NCI-H2029 (cell line): ENCODE measurements around the gene EHD4.

ENCODE experiments used
- DNase-seq: peaks from one replicate; lab custom pipeline; 2025; lab: John Stamatoyannopoulos, UW

The EHD4 gene

GRCh38 chr15:41980654-41981323 is 8.4 kb upstream of the EHD4 start:
- DNase-seq, result no peak

DNA sequence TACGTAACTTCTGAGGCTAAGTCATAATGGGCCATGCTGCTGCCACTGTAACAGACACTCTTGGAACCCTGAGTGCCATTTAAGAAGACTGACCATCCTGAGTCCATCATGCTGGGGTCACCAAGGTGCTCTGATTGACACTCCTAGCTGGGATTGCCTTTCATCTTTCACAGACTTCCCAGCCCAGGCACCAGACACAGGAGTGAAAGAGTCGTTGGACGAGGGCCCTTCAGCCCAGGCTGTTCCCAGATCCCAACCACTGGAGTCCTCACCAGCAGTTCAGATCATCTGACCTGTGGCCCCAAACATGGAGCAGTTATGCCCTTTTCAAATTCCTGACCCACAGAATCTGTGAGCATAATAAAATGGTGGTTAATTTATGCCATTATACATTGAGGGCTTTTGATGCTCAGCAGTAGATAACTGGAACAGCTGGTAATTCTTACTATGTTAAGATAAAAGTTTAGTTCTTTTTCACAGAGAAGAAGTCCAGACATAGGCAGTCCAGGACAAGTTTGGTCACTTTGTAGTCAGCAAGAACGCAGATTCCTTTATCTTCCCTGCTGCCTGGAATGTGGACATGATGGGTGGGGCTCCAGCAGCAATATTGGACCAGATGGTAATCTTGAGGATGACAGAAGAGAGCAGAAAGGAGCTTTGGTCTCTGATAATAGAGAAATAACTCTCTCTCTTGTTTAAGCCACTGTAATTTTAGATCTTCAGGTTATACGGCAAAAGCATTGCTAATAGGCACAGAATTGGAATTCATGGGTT is 7.3 kb upstream of the EHD4 start:
- DNase-seq, result no peak

DNA sequence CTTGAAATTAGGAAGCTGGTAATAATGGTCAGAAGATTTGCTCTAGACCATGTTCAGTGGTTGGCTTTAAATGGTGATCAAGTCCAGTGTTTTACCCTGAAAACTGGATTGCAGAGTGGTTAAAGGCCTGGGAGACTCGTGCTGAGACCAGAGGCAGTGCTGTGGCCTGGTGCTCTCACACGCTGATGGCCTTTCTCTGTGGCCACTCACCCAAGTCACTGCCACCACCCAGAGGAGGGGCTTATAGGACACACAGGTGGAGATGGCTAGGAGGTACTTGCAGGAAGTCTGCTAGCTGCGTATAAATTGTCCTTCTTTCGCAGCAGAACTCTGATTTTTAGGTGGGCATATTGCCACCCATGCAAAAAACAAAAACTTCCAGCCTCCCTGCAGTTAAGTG is 6.2 kb upstream of the EHD4 start:
- DNase-seq, result no peak

DNA sequence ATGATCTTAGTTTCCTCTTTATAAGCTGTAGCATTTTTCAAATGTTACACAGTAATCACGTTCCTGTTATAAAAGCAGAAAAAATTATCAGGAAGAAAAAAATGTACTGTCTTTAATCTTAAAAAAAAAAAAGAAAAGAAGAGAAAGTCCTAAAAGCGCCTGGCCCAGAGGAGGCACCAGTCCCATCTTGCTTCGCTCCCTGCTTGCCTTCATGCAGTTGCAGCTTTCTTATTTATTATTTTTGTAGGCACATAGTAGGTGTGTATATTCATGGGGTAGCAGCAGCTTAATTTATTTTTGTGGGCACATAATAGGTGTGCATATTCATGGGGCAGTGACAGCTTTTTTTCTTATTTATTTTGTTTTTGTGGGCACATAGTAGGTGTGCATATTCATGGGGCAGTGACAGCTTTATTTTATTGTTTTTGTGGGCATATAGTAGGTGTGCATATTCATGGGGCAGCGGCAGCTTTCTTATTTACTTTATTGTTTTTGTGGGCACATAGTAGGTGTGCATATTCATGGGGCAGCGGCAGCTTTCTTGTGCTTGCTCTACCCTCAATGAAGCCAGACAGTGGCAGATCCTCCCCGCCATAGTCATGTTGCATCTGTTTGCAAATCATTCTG is 5.5 kb upstream of the EHD4 start:
- no peak for DNase-seq

- no peak for DNase-seq
Measured at GRCh38 chr15:41975669-41976068, 3.3 kb upstream of the EHD4 start.

GRCh38 chr15:41974041-41974440 is 1.7 kb upstream of the EHD4 start:
- no peak for DNase-seq

- DNase-seq, result no peak
Measured at GRCh38 chr15:41971895-41972252, 483 bp downstream of the EHD4 start.

GRCh38 chr15:41971089-41971894 is 1.1 kb downstream of the EHD4 start:
- DNase-seq, result peak; percentile 44

GRCh38 chr15:41970456-41970855 is 1.9 kb downstream of the EHD4 start:
- DNase-seq, result no peak

- DNase-seq, result no peak
Measured at GRCh38 chr15:41969851-41970431, 2.4 kb downstream of the EHD4 start.

GRCh38 chr15:41968701-41969100 is 3.7 kb downstream of the EHD4 start:
- no peak for DNase-seq

GRCh38 chr15:41967506-41968206 is 4.7 kb downstream of the EHD4 start:
- no peak for DNase-seq

- no peak for DNase-seq
Measured at GRCh38 chr15:41966920-41967465, 5.4 kb downstream of the EHD4 start.

DNA sequence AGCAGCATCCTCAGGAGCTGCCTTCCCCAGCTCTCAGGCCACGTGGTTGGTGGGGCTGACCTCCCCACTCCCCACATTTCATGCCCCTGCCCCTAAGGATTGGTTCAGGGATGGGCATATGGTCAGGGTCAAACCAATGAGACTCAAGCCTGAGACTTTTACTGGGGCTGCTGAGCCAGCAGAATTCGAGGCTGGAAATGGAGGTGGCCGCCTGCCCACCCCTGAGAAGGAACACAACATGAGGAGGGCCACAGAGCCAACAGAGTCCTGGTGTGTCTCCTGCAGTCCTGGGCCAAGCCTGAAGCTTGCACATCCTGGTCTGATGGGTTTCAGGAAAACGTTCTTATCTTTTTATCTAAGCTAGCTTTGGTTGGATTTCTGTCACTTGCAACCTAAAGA is 5.9 kb downstream of the EHD4 start:
- DNase-seq, result no peak

DNA sequence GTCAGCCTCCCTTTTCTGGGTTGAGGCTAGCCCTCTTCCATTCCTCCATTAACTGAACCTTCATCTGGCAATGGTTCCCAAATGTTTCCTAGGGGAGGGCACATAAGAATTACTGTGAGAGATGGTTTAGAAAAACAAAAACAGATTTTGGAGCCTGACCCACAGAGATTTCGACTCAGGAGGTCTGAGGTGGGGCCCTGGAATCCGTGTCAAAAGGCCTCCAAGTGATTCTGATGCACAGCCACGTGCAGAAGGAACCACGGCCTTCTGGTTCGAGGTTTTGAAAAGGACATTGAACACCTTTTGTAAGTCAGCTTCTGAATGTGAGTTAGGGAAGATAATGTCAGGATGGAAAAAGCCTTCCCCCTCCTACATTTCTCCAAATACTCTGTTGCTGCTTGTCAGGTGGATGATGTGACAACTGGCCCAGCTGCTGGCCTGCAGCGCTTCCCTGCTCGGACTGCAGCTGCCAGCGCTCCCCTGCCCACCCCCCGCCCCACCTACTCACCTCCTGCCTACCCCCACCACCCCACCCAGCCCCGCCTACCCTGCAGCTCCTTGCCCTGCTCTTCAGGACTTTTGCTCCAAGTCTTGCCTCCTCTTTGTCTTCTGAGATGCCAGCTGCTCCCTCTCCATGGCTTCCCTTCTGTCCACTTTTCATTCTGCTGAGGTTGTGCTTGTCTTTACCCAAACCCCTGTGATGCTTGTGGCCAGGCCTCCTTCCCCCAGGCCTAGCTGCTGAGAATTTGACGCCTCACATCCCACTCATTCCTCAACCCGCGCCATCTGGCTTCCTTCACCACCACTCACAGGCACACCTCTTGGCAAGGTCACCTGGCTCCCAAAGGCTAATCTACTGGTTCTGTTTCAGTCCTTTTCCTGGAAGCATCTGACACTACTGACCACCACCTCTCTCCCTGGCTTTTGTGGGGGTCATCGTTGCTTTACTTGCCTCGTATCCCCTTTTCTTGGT is 6.6 kb downstream of the EHD4 start:
- peak; percentile 4 for DNase-seq

GRCh38 chr15:41961595-41962202 is 10.7 kb downstream of the EHD4 start:
- DNase-seq, result no peak

DNA sequence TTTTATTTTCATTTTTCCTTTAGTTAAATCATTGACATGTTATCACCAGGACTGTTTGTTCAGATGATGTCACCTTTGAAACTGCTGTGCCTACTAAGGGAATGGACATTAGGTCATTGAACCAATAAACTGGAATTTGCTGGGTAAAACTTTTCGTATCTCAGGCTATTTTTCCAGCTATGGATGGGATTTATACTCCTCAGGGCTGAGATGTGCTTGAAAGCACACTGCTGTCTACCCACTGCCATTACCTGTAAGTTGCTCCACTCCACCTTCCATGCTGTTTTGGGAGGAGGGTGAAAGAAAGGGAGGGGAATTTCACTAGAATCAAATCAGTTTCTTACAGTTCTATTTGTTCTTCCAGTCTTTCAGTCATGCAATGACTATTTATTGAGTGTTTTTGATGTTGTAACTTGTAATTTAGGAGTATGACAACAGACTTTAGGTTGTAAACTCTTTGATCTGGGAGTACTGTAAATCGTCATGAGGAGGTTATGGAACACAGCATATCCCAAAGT is 11.3 kb downstream of the EHD4 start:
- no peak for DNase-seq

DNA sequence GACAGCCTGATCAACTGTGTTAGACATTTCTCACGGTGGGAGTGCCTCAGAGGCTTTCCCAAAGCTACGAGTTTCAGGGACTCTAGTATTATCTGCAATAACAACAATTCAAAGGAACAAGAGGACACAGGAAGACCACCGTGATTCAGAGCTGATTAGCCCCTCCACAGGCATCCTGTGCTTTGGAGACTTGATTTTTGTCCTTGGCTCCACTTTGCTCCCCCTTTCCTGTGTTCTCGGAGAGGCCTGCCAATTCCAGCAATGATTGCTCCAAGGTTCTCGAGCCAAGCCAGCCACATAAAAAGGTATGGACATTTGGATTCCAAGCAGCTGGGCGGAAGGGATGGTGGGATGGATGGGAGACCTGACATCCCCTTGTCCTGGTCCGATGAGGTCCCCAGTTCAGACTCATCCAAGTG is 14.3 kb downstream of the EHD4 start:
- DNase-seq, result no peak
